C4-2B (cell line): ENCODE measurements around the gene NFXL1.
"Not testable (repeated sequence)": the region's sequence is repeated elsewhere in the genome, so short reads cannot be mapped to it uniquely, and the experiment has no call there.

ENCODE experiments used
- CTCF ChIP-seq: fragments of 450-650 bp; conservative IDR thresholded peaks from 2 replicates; pipeline ENCODE4 v1.5.1; 2017; ENCODE audit warnings: mild to moderate bottlenecking
- ZFX ChIP-seq: fragments of 450-650 bp; IDR thresholded peaks from 2 replicates; pipeline ENCODE4 v1.6.1; 2017

GRCh38 chr4:47923261-47923608 lies 8.9 kb upstream of the NFXL1 start:
- TF ChIP-seq CTCF, ZFX: not testable (repeated sequence)
